Measurements from ENCODE around the gene TRIM2.

TRIM2 gene

DNA sequence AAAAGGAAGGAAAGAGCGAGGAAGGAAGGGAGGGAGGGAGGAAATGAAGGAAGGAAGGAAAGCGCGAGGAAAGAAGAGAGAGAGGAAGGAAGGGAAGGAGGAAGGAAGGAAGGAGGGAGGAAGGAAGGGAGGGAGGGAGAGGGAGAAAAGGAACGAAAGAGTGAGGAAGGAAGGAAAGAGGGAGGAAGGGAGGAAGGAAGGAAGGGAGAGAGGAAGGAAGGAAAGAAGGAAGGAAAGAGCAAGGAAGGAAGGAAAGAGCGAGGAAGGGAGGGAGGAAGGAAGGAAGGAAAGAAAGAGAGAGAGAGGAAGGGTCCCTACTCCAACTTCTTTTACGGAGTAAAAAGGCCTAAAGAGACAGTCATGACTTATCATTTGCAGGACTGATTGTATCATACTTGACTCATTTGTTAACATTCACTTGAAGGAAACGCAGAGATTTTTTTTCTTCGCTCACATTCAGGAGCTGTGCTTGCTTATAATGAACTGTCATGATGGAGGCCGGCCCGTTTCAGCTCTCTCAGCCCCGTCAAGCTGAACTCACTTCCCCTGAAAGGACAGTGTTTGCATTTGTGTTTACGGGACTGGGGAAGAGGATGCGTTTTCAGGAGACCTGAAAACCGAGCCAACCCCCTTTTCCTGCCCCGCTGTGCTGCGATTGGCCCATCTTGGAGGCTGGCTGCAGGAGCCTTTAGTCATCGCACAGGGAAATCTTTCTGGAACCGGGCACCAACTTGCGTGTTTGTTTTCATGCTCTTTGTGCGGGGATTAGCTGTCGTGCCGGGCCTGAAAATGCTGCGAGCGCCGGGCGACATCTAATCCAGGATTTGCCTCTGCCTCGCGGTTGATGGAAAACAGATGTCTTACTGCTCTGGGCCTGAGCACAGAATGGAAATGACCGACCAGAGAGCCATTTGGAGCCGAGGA is 17.8 kb downstream of the TRIM2 start:
- DNase-seq (ENCODE audit: low read depth in 2 of 3, low spot score in 2 of 3): no peak

DNA sequence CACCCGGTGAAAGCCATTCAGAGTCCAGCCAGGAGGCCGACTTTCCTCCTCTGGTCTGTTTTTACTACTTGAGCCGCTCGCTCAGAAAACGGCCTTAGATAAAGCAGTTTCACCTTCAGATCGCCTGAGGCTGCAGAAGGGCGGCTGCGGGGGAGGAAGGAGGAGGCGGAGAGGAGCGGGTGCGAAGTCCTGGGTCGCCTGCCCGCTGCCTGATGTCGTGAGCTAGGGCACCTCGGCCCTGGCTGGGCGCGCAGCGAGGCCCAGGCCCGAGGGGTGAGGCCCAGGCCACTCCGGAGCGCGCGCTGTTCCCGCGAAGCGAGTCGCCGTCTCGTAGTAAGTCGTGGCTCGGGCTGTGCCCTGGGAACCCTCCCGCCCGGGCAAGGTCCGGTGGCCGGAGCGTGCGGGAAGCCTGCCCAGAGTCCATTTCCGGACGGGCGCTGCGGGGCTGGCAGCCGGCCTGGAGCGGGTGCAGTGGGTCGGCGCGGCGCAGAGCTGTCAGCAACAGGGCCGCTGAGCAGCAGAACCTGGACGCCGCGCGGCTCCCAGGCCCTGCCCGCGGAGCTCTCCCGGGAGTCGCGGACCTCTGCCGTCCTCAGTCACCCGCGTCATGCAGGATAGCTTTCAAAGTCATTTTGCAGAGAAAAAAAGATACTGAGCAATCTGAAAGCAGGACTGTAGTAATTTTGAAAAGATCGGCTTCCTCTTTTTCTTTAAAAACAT is 18.6 kb downstream of the TRIM2 start:
- no peak for DNase-seq (ENCODE audit: low read depth in 2 of 3, low spot score in 2 of 3)

DNA sequence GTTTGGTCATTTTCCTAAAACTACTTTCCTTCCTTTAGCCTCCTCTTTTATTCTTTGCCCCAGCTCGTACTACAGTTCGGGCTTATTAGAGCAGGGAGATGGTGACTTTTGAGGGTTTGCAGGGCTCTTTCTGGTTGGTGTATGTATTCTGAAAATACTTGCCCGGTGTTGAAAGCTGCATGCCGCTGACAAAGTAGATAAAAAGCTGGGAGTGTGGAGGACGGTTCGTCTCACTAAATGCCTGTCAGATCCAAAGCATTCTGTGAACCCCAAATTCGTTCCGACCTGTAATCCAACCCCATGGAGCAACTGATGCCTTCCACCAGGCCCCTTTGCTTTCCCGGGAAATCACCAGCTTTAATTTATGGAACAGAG is 19.2 kb downstream of the TRIM2 start:
- no peak for DNase-seq (ENCODE audit: low read depth in 2 of 3, low spot score in 2 of 3)

DNA sequence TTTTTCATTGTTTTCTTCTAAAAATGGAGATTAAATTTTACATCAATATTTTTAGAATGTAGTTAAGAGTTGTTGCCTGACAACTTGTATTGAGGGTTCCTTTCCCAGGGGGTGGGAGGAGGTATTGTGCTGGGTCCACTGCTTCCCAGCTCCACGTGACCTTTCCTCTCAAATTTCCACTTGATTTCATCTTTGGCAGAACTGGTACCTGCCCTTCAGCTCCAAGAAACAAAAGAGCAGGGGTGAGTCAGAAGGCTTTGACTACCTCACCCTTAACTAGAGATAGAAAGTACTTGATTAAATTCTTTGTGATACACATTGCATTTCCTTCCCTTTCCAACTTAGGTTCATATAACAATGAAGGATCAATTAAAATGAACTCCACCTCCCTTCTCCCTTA is 19.7 kb downstream of the TRIM2 start:
- no peak for DNase-seq (ENCODE audit: low read depth in 2 of 3, low spot score in 2 of 3)

DNA sequence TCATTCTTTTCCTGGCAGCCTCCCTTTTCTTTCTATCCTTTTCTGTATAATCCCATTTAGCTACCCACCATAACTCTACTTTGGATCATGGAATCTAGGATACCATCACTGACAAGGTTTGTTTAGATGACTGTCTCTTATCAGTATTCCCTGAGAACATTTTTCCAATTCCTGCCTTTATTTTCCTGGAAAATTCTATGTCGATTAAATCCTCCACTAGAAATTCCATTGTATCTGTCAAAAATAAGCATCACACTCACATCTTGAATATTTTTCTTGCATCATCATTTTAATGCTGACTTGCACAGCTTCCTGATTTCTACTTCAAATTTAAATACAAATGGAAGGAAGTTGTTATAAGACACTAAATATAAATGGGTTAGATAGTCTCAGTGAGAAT is 20.2 kb downstream of the TRIM2 start:
- no peak for DNase-seq (ENCODE audit: low read depth in 2 of 3, low spot score in 2 of 3)

DNA sequence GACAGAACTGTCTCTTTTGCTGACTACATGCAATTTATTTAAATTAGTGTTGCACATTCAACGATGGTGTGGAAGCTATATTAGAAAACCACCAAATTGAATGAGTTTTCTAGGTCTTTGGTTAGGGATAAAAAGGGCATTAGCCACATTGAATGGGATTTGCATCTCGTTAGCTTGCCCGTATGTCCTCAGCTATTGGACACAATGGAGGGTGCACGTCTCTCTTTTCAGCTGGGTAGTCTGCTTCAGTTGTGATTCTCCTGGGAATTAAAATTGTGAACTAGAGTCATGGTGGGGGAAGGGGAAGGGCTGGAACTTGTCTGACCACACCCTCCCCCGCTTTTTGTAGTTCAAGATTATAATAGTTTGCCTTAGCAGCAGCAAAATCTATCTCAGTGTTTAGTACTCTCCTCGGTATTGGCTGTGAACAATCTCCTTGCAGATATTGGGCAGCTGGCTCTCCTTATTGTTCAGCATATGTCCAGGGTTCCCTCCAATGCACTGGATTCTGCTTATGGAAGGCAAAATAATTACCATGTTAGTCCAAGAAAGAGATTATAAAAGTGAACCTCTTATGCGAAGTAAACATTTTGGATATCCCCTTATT is 23.3 kb downstream of the TRIM2 start:
- no peak for DNase-seq (ENCODE audit: low read depth in 2 of 3, low spot score in 2 of 3)

DNA sequence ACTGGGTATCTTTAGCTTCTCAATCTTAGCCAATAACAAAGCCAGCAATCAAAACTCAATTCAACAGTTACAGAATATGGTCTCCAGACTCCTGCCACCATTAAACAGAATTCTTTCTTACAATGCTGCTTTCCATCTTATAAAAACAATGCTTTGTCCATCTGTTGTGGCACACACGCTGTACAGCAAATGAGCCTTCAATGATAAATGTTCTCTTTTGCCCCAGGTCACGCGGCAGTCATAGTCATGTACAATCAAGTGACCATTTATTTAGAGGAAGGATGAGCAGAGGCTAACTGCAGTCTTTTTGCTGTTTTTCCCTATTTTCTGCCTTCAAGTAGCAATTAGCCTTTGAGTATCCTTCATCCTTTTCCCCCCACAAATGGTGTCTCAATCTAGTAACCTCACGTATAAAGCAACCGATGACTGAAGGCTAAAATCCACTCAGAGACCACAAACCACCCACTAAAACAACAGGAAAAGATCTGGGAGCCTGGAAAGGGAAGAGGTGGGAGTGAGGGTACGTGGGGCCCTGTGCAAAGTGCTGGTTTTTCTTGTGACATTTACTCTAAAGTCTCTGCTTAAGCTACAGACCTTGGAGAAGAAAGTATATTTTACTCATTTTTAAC is 24.4 kb downstream of the TRIM2 start:
- DNase-seq (ENCODE audit: low read depth in 2 of 3, low spot score in 2 of 3): no peak

DNA sequence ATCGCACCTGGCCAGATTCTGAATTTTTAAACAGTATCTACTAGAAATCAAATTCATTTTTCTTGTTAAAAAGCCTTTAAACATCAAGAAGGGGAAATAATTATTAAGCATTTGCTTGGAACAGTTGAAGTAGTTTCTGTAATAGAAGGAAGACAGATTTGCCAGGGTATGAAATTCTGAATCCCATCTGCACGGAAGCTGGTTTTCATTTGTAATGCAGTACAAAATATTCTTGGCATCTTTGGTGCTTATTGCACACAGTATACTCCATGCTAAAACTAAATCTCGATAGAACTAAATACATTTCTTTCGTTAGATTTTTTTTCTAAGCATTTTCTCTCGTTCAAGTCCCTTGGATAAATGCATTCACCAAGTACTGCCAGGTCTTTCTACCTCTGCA is 25.3 kb downstream of the TRIM2 start:
- no peak for DNase-seq (ENCODE audit: low read depth in 2 of 3, low spot score in 2 of 3)

DNA sequence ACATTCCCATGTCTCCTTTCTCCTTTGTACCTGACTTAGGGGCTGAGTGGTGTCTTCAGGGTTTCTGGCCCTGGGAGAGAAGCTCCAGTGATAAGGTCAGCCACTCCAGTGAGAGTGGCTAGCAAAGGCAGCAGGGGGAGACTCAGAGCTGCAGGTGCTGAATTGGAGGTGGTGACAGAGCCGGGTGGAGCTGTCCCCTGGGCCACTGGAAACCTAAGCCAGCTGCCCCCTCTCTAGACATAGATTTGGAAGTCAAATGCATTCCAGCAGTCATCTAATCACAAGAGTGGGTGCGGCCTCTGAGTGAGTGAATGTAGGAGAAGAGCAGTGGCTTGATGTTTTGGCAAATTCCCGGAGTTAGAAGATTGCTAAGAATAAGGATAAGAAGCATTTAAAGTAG is 28.5 kb downstream of the TRIM2 start:
- DNase-seq (ENCODE audit: low read depth in 2 of 3, low spot score in 2 of 3): no peak

DNA sequence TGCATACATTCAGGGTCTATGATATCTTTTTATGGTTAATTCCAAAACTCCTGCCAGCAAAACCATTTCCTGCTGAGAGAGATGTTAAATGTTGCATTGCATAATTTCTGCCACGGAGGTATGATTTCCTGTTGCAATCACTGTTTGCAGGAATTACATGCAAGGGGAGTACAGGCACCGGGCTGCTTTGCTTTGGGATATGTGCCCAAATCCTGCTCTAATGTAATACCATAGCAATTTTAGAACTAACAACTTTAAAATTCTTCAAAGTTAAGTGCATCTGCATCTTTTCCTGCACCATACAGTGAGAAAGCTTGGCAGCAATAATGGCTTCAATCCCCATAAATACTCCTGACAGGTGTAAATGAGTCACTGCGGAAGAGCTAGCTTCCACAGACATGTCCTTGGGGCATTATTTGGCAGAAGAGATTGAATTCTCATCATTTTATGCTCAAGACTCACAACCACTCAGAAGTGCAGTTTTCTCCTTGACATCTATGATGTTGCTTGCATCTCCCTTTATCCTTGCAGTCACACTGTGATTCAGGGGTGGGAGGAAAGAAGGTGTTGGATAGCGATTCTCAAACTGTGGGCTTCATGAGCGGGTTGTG is 29.6 kb downstream of the TRIM2 start:
- no peak for DNase-seq (ENCODE audit: low read depth in 2 of 3, low spot score in 2 of 3)

DNA sequence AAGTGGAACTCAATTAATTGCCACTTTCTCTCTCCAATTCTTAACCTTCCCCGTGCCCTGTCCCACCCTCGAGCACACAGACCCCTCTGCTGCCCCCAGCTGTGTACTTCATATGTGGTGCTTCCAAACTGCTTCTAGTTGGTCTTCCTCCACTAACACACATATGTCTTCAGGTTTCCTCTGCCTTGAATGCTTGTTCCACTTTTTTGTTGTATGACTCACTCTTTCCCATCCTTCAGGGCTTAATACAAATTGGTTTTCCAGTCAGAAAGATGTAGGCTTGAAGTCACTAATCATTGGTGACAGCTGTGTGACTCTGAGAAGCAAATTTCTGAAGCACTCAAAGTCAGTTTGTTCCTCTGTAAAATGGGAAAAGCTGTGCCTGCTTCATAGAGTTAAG is 30.6 kb downstream of the TRIM2 start:
- DNase-seq (ENCODE audit: low read depth in 2 of 3, low spot score in 2 of 3): no peak

DNA sequence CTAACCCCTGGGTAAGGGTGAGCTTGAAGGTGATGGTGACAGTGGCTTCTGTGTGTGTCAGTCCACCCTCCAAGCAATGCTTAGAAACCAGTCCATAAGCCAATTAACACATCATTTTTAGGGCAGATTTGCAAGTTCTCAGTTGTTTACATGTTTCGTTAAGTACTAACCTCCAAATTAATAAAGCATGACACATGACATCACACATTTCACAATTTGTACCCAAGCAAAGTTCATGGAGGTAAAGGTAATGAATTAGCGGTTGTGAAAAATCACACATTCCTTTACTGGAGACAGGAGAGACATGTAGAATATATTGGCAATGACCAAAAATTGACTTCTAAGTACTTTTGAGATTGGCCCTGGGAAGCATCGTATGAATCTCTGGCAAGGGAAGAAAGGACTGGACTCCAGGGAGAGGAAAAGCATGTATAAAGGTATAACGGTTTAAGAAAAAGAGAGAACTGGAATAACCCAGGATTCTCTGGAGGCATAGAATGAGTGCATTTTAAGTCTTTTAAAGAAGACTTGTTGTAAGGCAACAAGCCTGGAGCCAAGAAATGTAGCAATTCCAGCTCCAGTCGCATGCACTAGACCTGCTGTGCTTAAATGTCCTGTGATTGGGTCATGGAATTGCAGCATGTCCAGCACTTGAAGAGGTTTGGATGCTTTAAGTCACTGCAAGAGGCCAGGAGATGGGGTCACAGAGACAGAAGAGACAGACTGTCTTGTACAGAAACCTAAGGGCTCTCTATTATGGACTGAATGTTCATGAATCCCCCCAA is 34.1 kb downstream of the TRIM2 start:
- DNase-seq (ENCODE audit: low read depth in 2 of 3, low spot score in 2 of 3): no peak

DNA sequence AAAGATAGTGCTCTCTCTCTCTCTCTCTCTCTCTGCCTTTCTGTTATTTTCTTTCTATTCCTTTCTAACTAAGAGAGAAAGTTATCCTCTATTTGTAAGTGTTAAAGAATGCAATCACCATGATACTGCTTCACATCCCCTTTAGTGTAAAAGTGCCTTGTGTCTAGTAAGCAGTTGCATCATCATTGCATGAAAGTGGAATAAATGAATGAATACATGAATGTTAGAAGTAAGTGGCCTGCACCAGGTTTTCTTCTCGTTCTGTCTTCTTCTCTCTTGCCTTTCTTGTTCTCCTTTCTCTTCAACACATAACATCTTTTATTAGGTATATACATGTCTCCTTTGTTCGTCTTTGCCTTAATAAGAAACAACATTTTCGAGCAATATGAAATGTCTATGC is 35.2 kb downstream of the TRIM2 start:
- no peak for DNase-seq (ENCODE audit: low read depth in 2 of 3, low spot score in 2 of 3)

DNA sequence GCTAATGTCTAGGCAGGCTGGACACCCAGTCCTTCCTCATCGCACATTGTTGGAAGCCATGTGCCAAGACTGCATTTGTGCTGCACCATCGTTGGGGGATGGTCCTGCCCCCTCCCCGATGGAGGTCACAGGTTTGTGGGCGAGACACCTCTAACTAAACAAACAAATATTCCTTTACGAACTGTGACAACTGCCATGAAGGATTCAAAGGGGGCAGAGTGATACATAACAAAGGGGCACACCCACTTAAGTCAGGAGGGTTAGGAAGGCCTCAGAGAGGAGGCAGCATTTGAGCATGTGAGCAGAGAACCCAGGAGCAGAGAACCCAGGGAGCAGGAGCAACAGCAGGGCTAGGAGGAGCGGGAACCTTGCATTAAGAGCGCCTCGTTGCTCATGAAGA is 37.1 kb downstream of the TRIM2 start:
- DNase-seq (ENCODE audit: low read depth in 2 of 3, low spot score in 2 of 3): no peak

DNA sequence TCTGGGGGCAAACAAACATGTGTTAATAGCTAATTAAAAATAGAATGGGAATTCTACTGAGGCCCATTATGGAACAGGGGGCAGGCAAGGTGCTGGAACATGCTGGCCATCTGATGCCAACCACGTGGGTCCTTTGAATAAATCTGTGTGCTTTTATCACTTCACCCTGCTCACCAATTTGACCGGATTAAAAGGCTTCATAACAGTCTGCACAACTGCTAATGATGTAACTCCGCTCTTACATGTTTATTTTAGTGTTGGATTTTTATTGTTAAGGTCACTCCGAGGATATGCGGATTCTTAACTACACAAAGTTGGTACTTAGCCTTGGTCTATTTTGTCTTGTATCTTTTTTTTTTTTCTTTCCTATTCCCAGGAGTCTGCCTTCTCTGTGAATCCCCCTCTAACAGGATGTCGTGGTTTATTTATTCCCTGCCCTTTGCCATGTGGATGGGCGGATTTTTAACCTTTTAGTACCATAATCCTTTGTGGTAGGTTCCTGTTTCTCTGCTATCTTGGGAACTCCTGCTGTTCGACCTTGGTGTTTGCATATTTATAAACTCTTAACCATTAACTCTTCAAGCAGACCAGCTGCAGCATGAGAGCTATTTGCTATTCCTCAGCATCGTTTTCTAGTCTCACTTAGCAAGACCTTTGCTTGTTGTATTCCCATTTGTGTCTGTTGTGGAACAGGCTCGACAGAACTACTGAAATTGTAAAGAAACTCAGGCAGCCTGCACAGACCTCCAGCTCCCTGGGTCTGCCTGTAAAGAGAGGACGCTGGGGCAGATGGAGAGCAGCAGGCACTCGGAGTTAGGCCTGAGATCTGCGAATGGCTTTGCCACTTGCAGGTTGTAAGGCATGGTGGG is 38.0 kb downstream of the TRIM2 start:
- DNase-seq (ENCODE audit: low read depth in 2 of 3, low spot score in 2 of 3): no peak

DNA sequence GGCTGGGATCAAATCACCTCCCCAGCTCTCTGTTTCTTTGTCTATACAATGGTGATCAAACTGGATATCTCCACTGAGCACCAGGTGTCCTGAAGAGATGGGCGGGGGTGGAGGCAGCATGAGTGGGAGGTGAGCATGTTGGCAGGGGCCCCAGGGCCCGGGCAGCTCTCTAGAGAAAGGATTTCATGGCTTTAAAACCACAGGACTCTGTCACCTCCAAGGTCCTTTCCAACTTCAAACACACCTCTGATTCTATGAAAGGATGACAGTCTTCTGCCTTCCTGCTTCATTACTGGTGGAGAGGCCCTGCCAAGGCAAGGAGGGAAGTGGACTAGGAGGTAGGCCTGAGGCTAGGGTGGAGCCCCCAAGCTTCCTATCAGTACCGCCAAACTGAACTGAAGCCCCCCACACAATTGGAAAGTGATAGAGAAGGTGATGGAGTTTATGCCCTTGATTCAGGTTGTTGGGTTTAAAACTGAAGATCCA is 38.6 kb downstream of the TRIM2 start:
- no peak for DNase-seq (ENCODE audit: low read depth in 2 of 3, low spot score in 2 of 3)

DNA sequence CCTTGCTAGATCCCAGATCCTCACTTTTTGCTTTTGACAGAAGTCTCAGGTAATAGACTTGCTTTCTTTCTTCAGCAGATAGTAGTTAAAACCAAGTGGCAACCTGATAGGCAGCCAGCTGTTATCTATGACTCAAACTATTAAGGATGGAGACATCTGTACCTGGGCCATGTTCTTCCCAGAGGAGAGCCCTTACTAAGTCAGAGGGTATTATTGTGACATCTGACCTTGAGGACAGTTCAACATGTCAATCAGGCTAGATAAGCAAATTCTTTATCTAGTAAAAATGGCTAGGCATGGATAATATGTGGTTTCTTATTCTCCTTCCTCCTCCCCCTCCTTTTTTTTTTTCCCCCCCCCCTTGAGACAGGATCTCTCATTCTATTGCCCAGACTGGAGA is 39.2 kb downstream of the TRIM2 start:
- DNase-seq (ENCODE audit: low read depth in 2 of 3, low spot score in 2 of 3): no peak

DNA sequence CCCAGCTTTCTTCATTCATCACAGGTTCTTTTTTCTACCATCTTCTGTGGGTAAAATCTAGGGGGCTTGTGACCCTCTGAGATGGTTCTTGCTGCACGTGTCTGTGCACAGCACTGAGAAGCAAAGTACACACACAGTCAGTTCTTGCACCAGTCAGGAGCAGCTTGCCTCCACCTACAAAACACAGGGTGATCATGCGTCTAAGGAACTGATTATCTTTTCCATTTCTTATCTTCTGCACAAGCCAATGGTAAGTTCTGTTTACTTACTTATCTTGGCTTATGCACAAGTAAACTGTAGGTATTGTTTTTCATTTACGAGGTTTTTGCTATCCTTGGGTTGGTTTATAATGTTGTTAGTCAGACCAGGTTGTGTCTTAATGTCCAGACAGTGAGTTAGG is 40.7 kb downstream of the TRIM2 start:
- DNase-seq (ENCODE audit: low read depth in 2 of 3, low spot score in 2 of 3): no peak

DNA sequence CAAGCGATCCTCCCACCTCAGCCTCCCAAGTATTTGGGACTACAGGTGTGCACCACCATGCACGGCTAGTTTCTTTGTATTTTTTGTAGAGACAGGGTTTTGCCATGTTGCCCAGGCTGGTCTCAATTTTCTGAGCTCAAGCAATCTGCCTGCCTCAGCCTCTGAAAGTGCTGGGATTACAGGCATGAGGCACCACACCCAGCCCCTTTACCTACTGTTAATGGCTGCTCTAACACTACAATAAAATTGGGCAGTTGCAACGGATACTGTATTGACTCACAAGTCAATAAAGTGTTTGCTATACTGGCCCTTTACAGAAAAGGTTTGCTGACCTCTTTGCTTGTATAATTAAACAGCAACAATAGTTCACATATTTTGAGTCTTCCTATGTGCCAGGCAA is 41.5 kb downstream of the TRIM2 start:
- DNase-seq (ENCODE audit: low read depth in 2 of 3, low spot score in 2 of 3): no peak
